Measurements from ENCODE around the gene ME1. TPM values are rescaled to one million over a fixed set of nuclear protein-coding genes. Genes with fewer than 3 reads are reported as not detected.
"Not testable (repeated sequence)": the region's sequence is repeated elsewhere in the genome, so short reads cannot be mapped to it uniquely, and the experiment has no call there.

The ME1 gene
- polyA plus RNA-seq, 1 donor from 2014 or later: not detected

- H3K4me3 Mint-ChIP-seq: no peak overlapping the region
- H3K27me3 Mint-ChIP-seq: no peaks in the 10 kb centered on the region
- no peaks in the 10 kb centered on the region for H3K4me1 Mint-ChIP-seq
- peaks cover 0 to 16% (median 2%) of the 10 kb centered on the region in 3 donors for H3K9me3 Mint-ChIP-seq
- H3K27ac Mint-ChIP-seq: no peak overlapping the region
- H3K36me3 Mint-ChIP-seq: peaks cover 3% of the 10 kb centered on the region
Measured at GRCh38 chr6:83403191-83403590, 27.7 kb downstream of the ME1 start.

GRCh38 chr6:83389606-83390005, 41.2 kb downstream of the ME1 start:
- Mint-ChIP-seq H3K4me3 (no peak overlapping the region), H3K27me3 (peaks cover 2% of the 10 kb centered on the region), H3K36me3 (no peaks in the 10 kb centered on the region), H3K9me3 (no peaks in the 10 kb centered on the region), H3K27ac (no peak overlapping the region), H3K4me1 (no peaks in the 10 kb centered on the region)

DNA sequence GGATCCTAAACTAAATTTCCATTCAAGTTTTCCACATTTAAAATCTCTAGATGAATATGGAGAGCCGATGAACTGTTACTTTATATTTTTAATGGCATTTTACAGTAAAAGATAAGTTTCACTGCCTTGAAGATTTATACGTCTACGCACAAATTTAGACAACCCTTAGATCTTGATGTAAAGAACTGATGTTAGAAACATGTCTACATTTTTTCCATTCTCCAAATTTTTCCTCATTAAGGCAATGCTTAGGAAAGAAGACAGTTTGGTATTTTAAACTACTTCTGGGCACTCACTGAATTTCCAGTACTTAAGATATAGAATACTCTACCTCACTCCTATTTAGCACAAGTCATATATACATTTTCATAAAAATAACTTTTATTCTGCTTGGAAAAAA, 45.4 kb downstream of the ME1 start:
- Mint-ChIP-seq H3K4me3 (no peak overlapping the region), H3K36me3 (no peaks in the 10 kb centered on the region), H3K27ac (no peak overlapping the region), H3K9me3 (no peaks in the 10 kb centered on the region), H3K4me1 (no peaks in the 10 kb centered on the region), H3K27me3 (peaks cover 2% of the 10 kb centered on the region)

- Mint-ChIP-seq H3K27ac (no peak overlapping the region), H3K4me1 (no peaks in the 10 kb centered on the region), H3K27me3 (peaks cover 2% of the 10 kb centered on the region), H3K9me3 (no peaks in the 10 kb centered on the region), H3K4me3 (no peak overlapping the region), H3K36me3 (no peaks in the 10 kb centered on the region)
Measured at GRCh38 chr6:83384751-83385150, 46.1 kb downstream of the ME1 start.

DNA sequence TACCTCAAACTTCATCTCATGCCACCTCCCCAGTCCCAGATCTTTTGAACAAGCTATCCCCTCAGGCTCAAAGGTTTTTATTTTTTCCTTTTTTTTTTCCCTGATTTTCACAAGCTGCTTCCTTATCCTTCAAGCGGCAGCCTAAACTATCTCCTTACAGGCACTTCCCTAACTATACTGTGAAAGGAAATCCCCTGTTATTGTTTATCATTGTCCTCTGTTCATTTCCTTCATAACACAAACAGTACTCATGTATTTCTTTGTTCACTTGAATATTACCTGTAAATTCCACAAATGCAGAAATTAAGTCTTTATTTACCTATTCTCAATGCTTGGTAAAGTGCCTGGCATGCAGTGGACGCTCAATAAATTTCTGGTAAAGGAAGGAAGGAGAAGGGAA, 48.9 kb downstream of the ME1 start:
- no peaks in the 10 kb centered on the region for H3K9me3 Mint-ChIP-seq
- H3K27me3 Mint-ChIP-seq: no peaks in the 10 kb centered on the region
- H3K4me3 Mint-ChIP-seq: no peak overlapping the region
- no peaks in the 10 kb centered on the region for H3K4me1 Mint-ChIP-seq
- H3K36me3 Mint-ChIP-seq: no peaks in the 10 kb centered on the region
- no peak overlapping the region for H3K27ac Mint-ChIP-seq

GRCh38 chr6:83378621-83379388, 52.0 kb downstream of the ME1 start:
- H3K27ac Mint-ChIP-seq: no peak overlapping the region
- H3K27me3 Mint-ChIP-seq: no peaks in the 10 kb centered on the region
- H3K36me3 Mint-ChIP-seq: no peaks in the 10 kb centered on the region
- no peaks in the 10 kb centered on the region for H3K4me1 Mint-ChIP-seq
- no peaks in the 10 kb centered on the region for H3K9me3 Mint-ChIP-seq
- H3K4me3 Mint-ChIP-seq: no peak overlapping the region

GRCh38 chr6:83371423-83371822, 59.4 kb downstream of the ME1 start:
- Mint-ChIP-seq H3K9me3 (no peaks in the 10 kb centered on the region), H3K4me3 (no peak overlapping the region), H3K36me3 (no peaks in the 10 kb centered on the region), H3K4me1 (no peaks in the 10 kb centered on the region), H3K27ac (no peak overlapping the region), H3K27me3 (no peaks in the 10 kb centered on the region)

DNA sequence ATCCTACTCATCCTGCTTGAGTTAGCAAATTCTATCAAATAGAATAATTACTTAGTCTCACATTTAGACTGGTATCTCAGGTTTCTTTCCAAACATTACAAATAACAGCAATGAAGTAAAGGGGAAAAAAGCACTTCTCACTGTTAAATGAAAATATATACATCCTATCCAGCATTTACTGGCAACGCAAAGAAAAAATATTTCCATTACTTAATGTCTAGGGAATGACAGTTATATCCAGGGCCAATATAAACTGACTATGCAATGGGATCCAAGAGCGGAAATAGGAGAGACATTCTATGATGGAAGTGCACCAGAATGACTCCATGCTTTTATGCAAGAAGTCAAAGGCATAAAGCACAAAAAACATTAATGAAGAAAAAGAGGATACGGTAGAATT, 60.3 kb downstream of the ME1 start:
- no peak overlapping the region for H3K4me3 Mint-ChIP-seq
- H3K9me3 Mint-ChIP-seq: no peaks in the 10 kb centered on the region
- H3K27me3 Mint-ChIP-seq: no peaks in the 10 kb centered on the region
- no peak overlapping the region for H3K27ac Mint-ChIP-seq
- no peaks in the 10 kb centered on the region for H3K36me3 Mint-ChIP-seq
- no peaks in the 10 kb centered on the region for H3K4me1 Mint-ChIP-seq

- Mint-ChIP-seq H3K27me3 (no peaks in the 10 kb centered on the region), H3K4me3 (no peak overlapping the region), H3K27ac (no peak overlapping the region)
Measured at GRCh38 chr6:83369692-83370091, 61.2 kb downstream of the ME1 start.

DNA sequence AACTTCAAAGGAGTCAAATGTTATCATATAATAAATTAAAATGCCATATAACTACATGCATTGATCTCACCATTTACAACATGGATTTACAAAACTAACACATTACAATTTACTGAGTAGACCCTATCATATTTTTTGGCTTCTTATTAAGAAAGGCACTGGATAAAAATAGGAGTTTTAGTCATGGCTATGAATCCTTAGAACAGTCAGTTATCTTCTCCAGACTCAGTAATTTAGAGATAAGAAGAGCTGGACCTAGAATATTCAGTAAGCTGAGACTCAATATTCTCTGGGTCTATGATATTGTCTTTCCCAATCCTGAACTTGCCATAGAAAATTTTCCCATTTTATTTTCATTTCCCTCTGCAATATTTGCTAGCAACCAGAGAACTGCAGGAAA, 62.3 kb downstream of the ME1 start:
- Mint-ChIP-seq H3K27ac (no peak overlapping the region), H3K4me3 (no peak overlapping the region), H3K9me3 (no peaks in the 10 kb centered on the region), H3K36me3 (no peaks in the 10 kb centered on the region), H3K27me3 (no peaks in the 10 kb centered on the region), H3K4me1 (no peaks in the 10 kb centered on the region)

More at GRCh38 chr6:83369692-83370091, 61.2 kb downstream of the ME1 start:
- no peaks in the 10 kb centered on the region for H3K36me3 Mint-ChIP-seq
- no peaks in the 10 kb centered on the region for H3K9me3 Mint-ChIP-seq
- H3K4me1 Mint-ChIP-seq: no peaks in the 10 kb centered on the region

DNA sequence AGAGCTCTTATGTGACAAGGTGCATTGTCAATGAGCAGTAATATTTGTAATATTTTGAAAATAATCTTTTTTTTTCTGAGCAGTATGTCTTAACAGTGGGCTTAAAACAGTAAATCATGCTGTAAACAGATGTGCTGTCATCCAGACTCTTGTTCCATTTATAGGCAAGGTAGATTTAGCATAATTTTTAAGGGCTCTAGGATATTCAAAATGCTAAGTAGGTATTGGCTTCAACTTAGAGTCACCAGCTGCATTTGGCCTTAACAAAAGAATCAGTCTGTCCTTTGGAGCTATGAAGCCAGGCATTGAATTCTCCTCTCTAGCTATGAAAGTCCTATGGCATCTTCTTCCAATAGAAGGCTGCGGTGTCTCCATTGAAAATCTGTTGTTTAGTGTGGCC, 63.7 kb downstream of the ME1 start:
- Mint-ChIP-seq H3K4me1 (no peaks in the 10 kb centered on the region), H3K36me3 (no peaks in the 10 kb centered on the region), H3K27ac (no peak overlapping the region), H3K4me3 (no peak overlapping the region), H3K9me3 (peaks cover 0 to 2% (median 0%) of the 10 kb centered on the region in 3 donors), H3K27me3 (no peaks in the 10 kb centered on the region)

GRCh38 chr6:83365931-83366330, 64.9 kb downstream of the ME1 start:
- no peaks in the 10 kb centered on the region for H3K27me3 Mint-ChIP-seq
- H3K4me1 Mint-ChIP-seq: no peaks in the 10 kb centered on the region

DNA sequence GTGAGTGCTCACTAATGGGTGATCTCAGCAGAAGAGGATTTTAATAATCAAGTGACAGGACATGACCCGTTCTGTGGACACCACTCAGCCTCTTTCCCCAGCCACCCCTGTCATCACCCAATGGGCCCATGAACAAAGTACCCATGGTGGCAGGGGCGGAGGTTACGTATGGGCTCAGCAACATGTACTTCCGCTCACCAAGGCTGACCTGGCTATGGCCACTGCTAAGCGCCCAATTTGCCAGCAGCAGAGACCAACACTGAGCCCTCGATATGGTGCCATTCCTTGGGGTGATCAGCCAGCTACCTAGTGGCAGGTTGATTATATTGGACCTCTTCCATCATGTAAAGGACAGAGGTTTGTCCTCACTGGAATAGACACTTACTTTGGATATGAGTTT, 68.5 kb downstream of the ME1 start:
- not testable (repeated sequence) for H3K4me3 Mint-ChIP-seq, H3K27ac Mint-ChIP-seq, H3K4me1 Mint-ChIP-seq, H3K36me3 Mint-ChIP-seq, H3K27me3 Mint-ChIP-seq
- peaks cover 3 to 10% (median 4%) of the 10 kb centered on the region in 3 donors for H3K9me3 Mint-ChIP-seq

More at GRCh38 chr6:83365931-83366330, 64.9 kb downstream of the ME1 start:
- Mint-ChIP-seq H3K9me3 (peaks cover 0 to 3% (median 0%) of the 10 kb centered on the region in 3 donors), H3K36me3 (no peaks in the 10 kb centered on the region), H3K27ac (no peak overlapping the region), H3K4me3 (no peak overlapping the region)

GRCh38 chr6:83359638-83360037, 71.2 kb downstream of the ME1 start:
- peaks cover 0 to 1% (median 0%) of the 10 kb centered on the region in 3 donors for H3K4me1 Mint-ChIP-seq
- H3K27ac Mint-ChIP-seq: no peak overlapping the region
- H3K9me3 Mint-ChIP-seq: peaks cover 3 to 10% (median 4%) of the 10 kb centered on the region in 3 donors
- no peak overlapping the region for H3K4me3 Mint-ChIP-seq
- H3K36me3 Mint-ChIP-seq: peaks cover 5% of the 10 kb centered on the region
- H3K27me3 Mint-ChIP-seq: no peaks in the 10 kb centered on the region

DNA sequence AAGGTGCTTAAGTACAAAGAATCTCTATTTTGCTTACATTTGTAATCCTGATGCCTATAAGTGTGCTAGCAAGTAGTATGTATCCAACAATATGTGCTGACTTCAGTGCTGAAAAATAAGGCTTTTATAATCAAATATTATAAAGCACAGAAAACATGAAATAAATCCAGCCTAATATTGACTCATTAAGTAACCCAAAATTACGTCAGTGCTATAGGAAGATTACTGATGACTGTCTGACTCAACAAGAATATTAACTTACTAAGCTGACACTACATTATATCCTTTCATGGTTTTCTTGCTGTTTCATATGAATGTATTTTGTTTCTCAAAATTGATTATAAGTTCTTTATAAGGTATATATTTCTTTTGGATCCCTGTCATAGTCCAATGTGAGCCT, 76.1 kb downstream of the ME1 start:
- peaks cover 5% of the 10 kb centered on the region for H3K36me3 Mint-ChIP-seq
- H3K27ac Mint-ChIP-seq: no peak overlapping the region
- H3K9me3 Mint-ChIP-seq: peaks cover 0 to 8% (median 3%) of the 10 kb centered on the region in 3 donors
- H3K4me1 Mint-ChIP-seq: peaks cover 0 to 1% (median 0%) of the 10 kb centered on the region in 3 donors
- H3K4me3 Mint-ChIP-seq: no peak overlapping the region
- H3K27me3 Mint-ChIP-seq: no peaks in the 10 kb centered on the region

DNA sequence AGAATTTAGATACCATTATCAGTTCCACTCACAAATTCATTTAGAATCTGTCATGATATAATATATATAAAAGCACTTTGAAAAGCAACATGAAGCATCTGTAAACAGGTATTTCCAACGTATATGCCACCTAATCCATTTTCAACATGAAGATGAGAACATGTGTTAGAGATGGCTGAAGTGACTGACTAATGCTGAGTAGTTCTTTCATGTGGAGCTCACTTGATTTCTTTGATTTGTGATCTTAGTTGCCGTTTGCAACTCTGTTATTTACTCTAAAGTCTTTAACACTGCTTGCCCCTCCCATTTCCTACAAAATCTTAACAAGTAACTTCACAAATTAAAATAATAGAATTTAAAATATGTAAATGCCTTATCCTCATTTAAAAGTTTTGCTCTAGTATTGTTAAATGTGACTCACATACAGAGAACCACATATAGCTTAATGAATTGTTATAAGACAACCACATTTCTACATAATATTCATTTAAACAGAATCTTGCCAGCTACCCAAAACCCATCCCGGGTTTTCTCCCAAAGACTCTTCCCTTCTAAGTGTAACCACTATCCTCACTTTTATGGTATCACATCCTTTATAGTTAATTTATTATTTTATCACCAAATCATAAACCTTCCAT, 78.3 kb downstream of the ME1 start:
- no peaks in the 10 kb centered on the region for H3K4me1 Mint-ChIP-seq
- no peak overlapping the region for H3K27ac Mint-ChIP-seq
- H3K9me3 Mint-ChIP-seq: no peaks in the 10 kb centered on the region
- no peaks in the 10 kb centered on the region for H3K27me3 Mint-ChIP-seq
- H3K4me3 Mint-ChIP-seq: no peak overlapping the region
- H3K36me3 Mint-ChIP-seq: no peaks in the 10 kb centered on the region
